IPS-18a (cell line): ENCODE measurements around the gene ANKRD24.
"Not testable (repeated sequence)": the region's sequence is repeated elsewhere in the genome, so short reads cannot be mapped to it uniquely, and the experiment has no call there.

Source experiments
- H3K27ac ChIP-seq: one replicate; pipeline ENCODE4 v1.5.1; 2013; ENCODE audit warnings: low read length
- H3K27me3 ChIP-seq: one replicate; pipeline ENCODE4 v1.6.1; 2013; ENCODE audit warnings: mild to moderate bottlenecking, low read length; ENCODE audit not compliant: control insufficient read depth, insufficient read depth
- H3K36me3 ChIP-seq: one replicate; pipeline ENCODE4 v1.6.1; 2013; ENCODE audit warnings: low read depth, low read length; ENCODE audit not compliant: control insufficient read depth
- H3K4me1 ChIP-seq: one replicate; pipeline ENCODE4 v1.6.1; 2013; ENCODE audit warnings: low read depth, low read length; ENCODE audit not compliant: control insufficient read depth
- H3K4me3 ChIP-seq: one replicate; pipeline ENCODE4 v1.5.1; 2013; ENCODE audit warnings: low read length
- H3K9ac ChIP-seq: one replicate; pipeline ENCODE4 v1.6.1; 2013; ENCODE audit warnings: mild to moderate bottlenecking, low read length, moderate library complexity
- H3K9me3 ChIP-seq: one replicate; pipeline ENCODE4 v1.6.1; 2013; ENCODE audit warnings: low read depth, low read length; ENCODE audit not compliant: control insufficient read depth

Gene ANKRD24

GRCh38 chr19:4267901-4268815 is 85.7 kb downstream of the ANKRD24 start:
- Histone ChIP-seq H3K4me1 (no peaks in the 10 kb centered on the region), H3K27ac (no peak overlapping the region), H3K9ac (no peak overlapping the region), H3K9me3 (no peaks in the 10 kb centered on the region), H3K4me3 (no peak overlapping the region), H3K27me3 (no peaks in the 10 kb centered on the region), H3K36me3 (peaks cover 6% of the 10 kb centered on the region)

- Histone ChIP-seq H3K4me1 (no peaks in the 10 kb centered on the region), H3K9ac (no peak overlapping the region), H3K27ac (no peak overlapping the region)
Observed at GRCh38 chr19:4268816-4269430, 86.4 kb downstream of the ANKRD24 start.

GRCh38 chr19:4272894-4273293 is 90.4 kb downstream of the ANKRD24 start:
- peaks cover 6% of the 10 kb centered on the region for H3K36me3 ChIP-seq
- no peak overlapping the region for H3K9ac ChIP-seq
- no peak overlapping the region for H3K27ac ChIP-seq
- no peak overlapping the region for H3K4me3 ChIP-seq
- no peaks in the 10 kb centered on the region for H3K4me1 ChIP-seq
- no peaks in the 10 kb centered on the region for H3K9me3 ChIP-seq
- H3K27me3 ChIP-seq, result peaks cover 8% of the 10 kb centered on the region

More at GRCh38 chr19:4268816-4269430, 86.4 kb downstream of the ANKRD24 start:
- Histone ChIP-seq H3K9me3 (no peaks in the 10 kb centered on the region), H3K4me3 (no peak overlapping the region), H3K36me3 (peaks cover 6% of the 10 kb centered on the region), H3K27me3 (no peaks in the 10 kb centered on the region)

- peaks cover 13% of the 10 kb centered on the region for H3K27me3 ChIP-seq
- H3K4me3 ChIP-seq, H3K4me1 ChIP-seq, H3K9me3 ChIP-seq, H3K36me3 ChIP-seq, H3K27ac ChIP-seq, H3K9ac ChIP-seq: not testable (repeated sequence)
Observed at GRCh38 chr19:4274321-4274686, 91.8 kb downstream of the ANKRD24 start.
